SU-DHL-6 (cell line): ENCODE data around the gene MYH11.
"Not testable (repeated sequence)": the region's sequence is repeated elsewhere in the genome, so short reads cannot be mapped to it uniquely, and the experiment has no call there.

Experiments
- H2AFZ ChIP-seq: fragments of 200-600 bp; sonication (generic); 2 replicates; pipeline ENCODE4 v1.6.1; 2014; ENCODE audit warnings: low read depth, mild to moderate bottlenecking, moderate library complexity, mixed read lengths, antibody characterized with exemption, low read length; ENCODE audit not compliant: severe bottlenecking
- H3F3A ChIP-seq: fragments of 200-600 bp; shearing (Covaris generic); 2 replicates; pipeline ENCODE4 v1.6.0; 2016; ENCODE audit warnings: antibody characterized with exemption, mild to moderate bottlenecking; ENCODE audit not compliant: insufficient read depth
- H3K27ac ChIP-seq: fragments of 200-600 bp; sonication (generic); 2 replicates; pipeline ENCODE4 v1.5.1; 2016; ENCODE audit warnings: low read depth, mild to moderate bottlenecking, low read length, moderate library complexity, mixed read lengths
- H3K27me3 ChIP-seq: fragments of 200-600 bp; sonication (generic), shearing (Covaris generic); 2 replicates; pipeline ENCODE4 v1.6.0; 2014; ENCODE audit warnings: mild to moderate bottlenecking, low read length
- H3K36me3 ChIP-seq: fragments of 200-600 bp; sonication (generic); 2 replicates; pipeline ENCODE4 v1.6.1; 2014; ENCODE audit warnings: mild to moderate bottlenecking, low read length, mixed read lengths
- H3K4me2 ChIP-seq: fragments of 300-600, 200-600 bp; shearing (Covaris generic), sonication (generic); 2 replicates; pipeline ENCODE4 v1.6.0; 2014; ENCODE audit warnings: low read length, low read depth, mild to moderate bottlenecking; ENCODE audit not compliant: poor library complexity, severe bottlenecking
- H3K4me3 ChIP-seq: fragments of 200-600 bp; sonication (generic); 2 replicates; pipeline ENCODE4 v1.5.1; 2014; ENCODE audit warnings: antibody characterized with exemption, low read length, mild to moderate bottlenecking, mixed read lengths; ENCODE audit not compliant: insufficient read depth, poor library complexity, severe bottlenecking
- H3K79me2 ChIP-seq: fragments of 200-600 bp; sonication (generic); 2 replicates; pipeline ENCODE4 v1.6.1; 2014; ENCODE audit warnings: mild to moderate bottlenecking, low read length, moderate library complexity; ENCODE audit not compliant: insufficient read depth
- H3K9ac ChIP-seq: fragments of 200-600 bp; sonication (generic); 2 replicates; pipeline ENCODE4 v1.7.0; 2014; ENCODE audit warnings: mild to moderate bottlenecking, low read length
- H3K9me2 ChIP-seq: fragments of 200-600 bp; sonication (generic); replicated peaks from 2 replicates; pipeline ENCODE4 v1.6.1; 2014; ENCODE audit warnings: low read length; ENCODE audit not compliant: insufficient read depth
- H3K9me3 ChIP-seq: fragments of 200-600 bp; sonication (generic); 2 replicates; pipeline ENCODE4 v1.6.1; 2014; ENCODE audit warnings: low read length, mixed read lengths; ENCODE audit not compliant: insufficient read depth
- H4K20me1 ChIP-seq: fragments of 200-600 bp; sonication (generic); 2 replicates; pipeline ENCODE4 v1.6.1; 2014; ENCODE audit warnings: low read depth, mild to moderate bottlenecking, antibody characterized with exemption, low read length, moderate library complexity, mixed read lengths
- CTCF ChIP-seq: fragments of 200-600 bp; sonication (generic); IDR thresholded peaks from one replicate; pipeline ENCODE4 v1.5.1; 2017; ENCODE audit warnings: antibody characterized with exemption, mild to moderate bottlenecking, low read length, moderate library complexity; ENCODE audit not compliant: insufficient read depth, poor library complexity, severe bottlenecking
- EZH2phosphoT487 ChIP-seq: fragments of 200-600 bp; sonication (generic), shearing (Covaris generic); conservative IDR thresholded peaks from 2 replicates; pipeline ENCODE4 v1.6.1; 2018; ENCODE audit warnings: mild to moderate bottlenecking, antibody characterized with exemption, low read length, moderate library complexity, mixed read lengths

The MYH11 gene

GRCh38 chr16:15658149-15658548 is 198.7 kb downstream of the MYH11 start:
- Histone ChIP-seq H2AFZ (no peak overlapping the region), H3K27ac (no peak overlapping the region), H3K36me3 (no peaks in the 10 kb centered on the region), H3K27me3 (no peaks in the 10 kb centered on the region), H3K4me3 (no peak overlapping the region), H3K9me3 (no peaks in the 10 kb centered on the region), H3K79me2 (peaks cover 88% of the 10 kb centered on the region), H3K9ac (no peak overlapping the region), H3K9me2 (no peaks in the 10 kb centered on the region), H4K20me1 (no peaks in the 10 kb centered on the region; the same call in 1 of the 2 replicates), H3F3A (no peaks in the 10 kb centered on the region), H3K4me2 (no peak overlapping the region)
- no peak for TF ChIP-seq CTCF
- TF ChIP-seq EZH2phosphoT487, result no peak

- not testable (repeated sequence) for H3K9ac ChIP-seq, H3K4me2 ChIP-seq, H3K9me2 ChIP-seq, H3K9me3 ChIP-seq, H4K20me1 ChIP-seq, H3F3A ChIP-seq, H3K27ac ChIP-seq, H3K36me3 ChIP-seq, H3K27me3 ChIP-seq, H2AFZ ChIP-seq, H3K4me3 ChIP-seq
- H3K79me2 ChIP-seq, result peaks cover 92% of the 10 kb centered on the region
Measured at GRCh38 chr16:15655561-15655960, 201.3 kb downstream of the MYH11 start.

- Histone ChIP-seq H3K27me3 (no peaks in the 10 kb centered on the region), H3K4me3 (no peak overlapping the region), H3K27ac (no peak overlapping the region), H3K36me3 (no peaks in the 10 kb centered on the region), H3K9ac (no peak overlapping the region), H3K9me2 (no peaks in the 10 kb centered on the region), H3K9me3 (no peaks in the 10 kb centered on the region), H4K20me1 (no peaks in the 10 kb centered on the region; the same call in 1 of the 2 replicates), H3K4me2 (no peak overlapping the region), H3F3A (peaks cover 6% of the 10 kb centered on the region; the same call in 1 of the 2 replicates), H2AFZ (no peak overlapping the region), H3K79me2 (peaks cover 86% of the 10 kb centered on the region)
- no peak for TF ChIP-seq CTCF
- TF ChIP-seq EZH2phosphoT487, result no peak
Measured at GRCh38 chr16:15654591-15654990, 202.2 kb downstream of the MYH11 start.

GRCh38 chr16:15653227-15653626 is 203.6 kb downstream of the MYH11 start:
- Histone ChIP-seq H3K9ac (no peak overlapping the region), H3K9me3 (no peaks in the 10 kb centered on the region), H3K9me2 (no peaks in the 10 kb centered on the region), H3K36me3 (no peaks in the 10 kb centered on the region), H4K20me1 (no peaks in the 10 kb centered on the region; the same call in 1 of the 2 replicates), H2AFZ (no peak overlapping the region), H3K27ac (no peak overlapping the region), H3K27me3 (no peaks in the 10 kb centered on the region), H3K4me2 (no peak overlapping the region), H3F3A (peaks cover 6% of the 10 kb centered on the region; the same call in 1 of the 2 replicates), H3K4me3 (no peak overlapping the region), H3K79me2 (peaks cover 73% of the 10 kb centered on the region)
- TF ChIP-seq CTCF (no peak), EZH2phosphoT487 (no peak)
